Stimulated activated CD8-positive, alpha-beta memory T cell treated with anti-CD3 and anti-CD28 coated beads, Interleukin-7, amount 100 ng/mL, for 4 hours (primary cell): ENCODE data around the gene JSRP1.

Experiments
- DNase-seq, 2 donors: peaks; one replicate each; pipeline ENCODE4 v3.0.0-alpha.2; 2020; ENCODE audit warnings: low read depth in 2 of 2

The JSRP1 gene

GRCh38 chr19:2246801-2247361, 9.3 kb downstream of the JSRP1 start:
- no peak for DNase-seq

- no peak for DNase-seq
These were observed 10.1 kb downstream of the JSRP1 start for GRCh38 chr19:2246014-2246620.

GRCh38 chr19:2245273-2245672, 10.9 kb downstream of the JSRP1 start:
- no peak for DNase-seq

GRCh38 chr19:2244486-2244885, 11.7 kb downstream of the JSRP1 start:
- DNase-seq: no peak

- no peak for DNase-seq
These were observed 12.1 kb downstream of the JSRP1 start for GRCh38 chr19:2244125-2244411.

GRCh38 chr19:2243274-2244124, 12.7 kb downstream of the JSRP1 start:
- no peak for DNase-seq

- no peak for DNase-seq
These were observed 13.4 kb downstream of the JSRP1 start for GRCh38 chr19:2242816-2243215.

GRCh38 chr19:2242092-2242537, 14.1 kb downstream of the JSRP1 start:
- no peak for DNase-seq

GRCh38 chr19:2240881-2241760, 15.1 kb downstream of the JSRP1 start:
- DNase-seq: no peak

- no peak for DNase-seq
These were observed 16.1 kb downstream of the JSRP1 start for GRCh38 chr19:2239771-2240770.

GRCh38 chr19:2239173-2239572, 17.0 kb downstream of the JSRP1 start:
- DNase-seq: no peak

- no peak for DNase-seq
These were observed 18.4 kb downstream of the JSRP1 start for GRCh38 chr19:2237869-2238153.

GRCh38 chr19:2237051-2237868, 19.0 kb downstream of the JSRP1 start:
- no peak for DNase-seq

GRCh38 chr19:2236314-2237050, 19.7 kb downstream of the JSRP1 start, which contains the start of the genes PLEKHJ1 and SF3A2:
TSS of gene PLEKHJ1 (minus strand) at chr19:2236329. CDS start at chr19:2236248, 81 bp downstream.
TSS of gene SF3A2 (plus strand) at chr19:2236824. CDS start at chr19:2243419, 6,595 bp downstream.
- peak; percentile 96 to 97 for DNase-seq

- no peak for DNase-seq
These were observed 20.2 kb downstream of the JSRP1 start for GRCh38 chr19:2236064-2236313.

- no peak for DNase-seq
These were observed 20.7 kb downstream of the JSRP1 start for GRCh38 chr19:2235381-2236063.

GRCh38 chr19:2234996-2235380, 21.2 kb downstream of the JSRP1 start:
- DNase-seq: no peak

- DNase-seq: no peak
These were observed 22.5 kb downstream of the JSRP1 start for GRCh38 chr19:2233601-2234280.
